Frontal cortex (tissue), 4 donors: ENCODE measurements around the gene METTL3. TPM values are rescaled to one million over a fixed set of nuclear protein-coding genes. Genes with fewer than 3 reads are reported as not detected.

Experiments used
- DNase-seq, 2 donors: peaks; one replicate each; pipeline ENCODE4 v3.0.0; 2012; ENCODE audit warnings: low spot score in 2 of 2
- FAIRE-seq: peaks from 2 replicates; lab custom pipeline; 2012; peaks lifted over from hg19 to GRCh38; lab: Jason Lieb, UNC
- total RNA-seq: library from RNA; depleted of rRNA; stranded (reverse); fragments of >200 nt; gene quantifications from one replicate; pipeline ENCODE4 v1.2.3, GENCODE V29; 2014
- donor health status: control.
- donor health status: control.
- donor health status: control.

Gene METTL3
- total RNA-seq, 1 donor from 2014 or later: 93.8 TPM

- DNase-seq (no peak), FAIRE-seq (no peak)
Measured at GRCh38 chr14:21496453-21496852, 14.7 kb downstream of the METTL3 start.

GRCh38 chr14:21494902-21495762 is 16.0 kb downstream of the METTL3 start:
- DNase-seq (no peak), FAIRE-seq (no peak)

- FAIRE-seq: no peak
- DNase-seq: no peak
Measured at GRCh38 chr14:21486640-21487087, 24.5 kb downstream of the METTL3 start.

GRCh38 chr14:21476925-21477681 is 34.0 kb downstream of the METTL3 start, which contains the start of the genes RAB2B and TOX4:
Gene RAB2B (minus strand): TSS chr14:21476959. CDS start chr14:21476872, 87 bp downstream.
Gene TOX4 (plus strand): TSS chr14:21477195. CDS start chr14:21477279, 84 bp downstream.
- DNase-seq (peak; percentile 91 to 94), FAIRE-seq (no peak)

GRCh38 chr14:21476523-21476924 is 34.6 kb downstream of the METTL3 start:
- FAIRE-seq: no peak

GRCh38 chr14:21475767-21476522 is 35.2 kb downstream of the METTL3 start:
- FAIRE-seq: no peak
- no peak for DNase-seq

More at GRCh38 chr14:21476523-21476924, 34.6 kb downstream of the METTL3 start:
- DNase-seq: peak in 1 of 2 donors; percentile 61

- FAIRE-seq: no peak
- DNase-seq: no peak
Measured at GRCh38 chr14:21467616-21468015, 43.5 kb downstream of the METTL3 start.

GRCh38 chr14:21455912-21456667 is 55.0 kb downstream of the METTL3 start, which contains the start of gene CHD8:
Gene CHD8 (minus strand): TSS chr14:21456123. CDS start chr14:21431643, 24,480 bp downstream.
- DNase-seq (peak; percentile 91 to 95), FAIRE-seq (peak; percentile 71)

GRCh38 chr14:21455592-21455911 is 55.6 kb downstream of the METTL3 start:
- FAIRE-seq (no peak), DNase-seq (no peak)

- FAIRE-seq: no peak
- no peak for DNase-seq
Measured at GRCh38 chr14:21454843-21455544, 56.1 kb downstream of the METTL3 start.

- no peak for FAIRE-seq
- no peak for DNase-seq
Measured at GRCh38 chr14:21449899-21450216, 61.3 kb downstream of the METTL3 start.

Other genes with a start within 250 kb of the METTL3 start
- gene HNRNPC, start 241.9 kb downstream of the METTL3 start, total RNA-seq: 614 TPM
- gene RPGRIP1, start 231.3 kb downstream of the METTL3 start, total RNA-seq: not detected
- gene SUPT16H, start 127.3 kb downstream of the METTL3 start, total RNA-seq: 104 TPM
- gene CHD8, start 55.2 kb downstream of the METTL3 start, total RNA-seq: 68.9 TPM
- gene RAB2B, start 34.4 kb downstream of the METTL3 start, total RNA-seq: 56.7 TPM
- gene TOX4, start 34.1 kb downstream of the METTL3 start, total RNA-seq: 19.6 TPM
- gene SALL2, start 15.0 kb upstream of the METTL3 start, total RNA-seq: 10.2 TPM
- not detected for gene OR10G3, start 68.7 kb upstream of the METTL3 start, total RNA-seq
- gene OR10G2, start 123.6 kb upstream of the METTL3 start, total RNA-seq: not detected
- not detected for gene OR4E2, start 142.5 kb upstream of the METTL3 start, total RNA-seq
- not detected for gene OR4E1, start 162.5 kb upstream of the METTL3 start, total RNA-seq